Subcutaneous adipose tissue (tissue), 4 donors: Measurements from ENCODE around the gene TSPAN4. TPM values are rescaled to one million over a fixed set of nuclear protein-coding genes. Genes with fewer than 3 reads are reported as not detected.

ENCODE experiments used
- CTCF ChIP-seq: fragments of 450-650 bp; IDR thresholded peaks from one replicate; pipeline ENCODE4 v1.5.1; 2016; ENCODE audit warnings: low read depth, mild to moderate bottlenecking, control low read depth, antibody characterized with exemption, moderate library complexity
- total RNA-seq, 4 donors: library from RNA; depleted of rRNA; stranded (reverse); fragments of >200 nt; gene quantifications; one replicate each; pipeline ENCODE4 v1.1.0, GENCODE V29; 2016

TSPAN4 gene
- 100 to 1,000 TPM in 3 of 4 donors, 10 to 100 TPM in 1; 67.0 to 219 (median 185) TPM for total RNA-seq

GRCh38 chr11:842370-843002 is at the start of gene TSPAN4, which contains the start of gene POLR2L:
TSS of gene TSPAN4 (plus strand) at chr11:842852. CDS start at chr11:850305, 7,453 bp downstream.
TSS of gene POLR2L (minus strand) at chr11:842529. CDS start at chr11:842508, 21 bp downstream.
- no peak for TF ChIP-seq CTCF

- no peak for TF ChIP-seq CTCF
These were observed 49.8 kb upstream of the TSPAN4 start for GRCh38 chr11:792873-793272.

- TF ChIP-seq CTCF: no peak
These were observed 49.1 kb upstream of the TSPAN4 start for GRCh38 chr11:793556-793955.

GRCh38 chr11:794013-794765 is 48.5 kb upstream of the TSPAN4 start:
- TF ChIP-seq CTCF: no peak

- TF ChIP-seq CTCF: no peak
These were observed 47.7 kb upstream of the TSPAN4 start for GRCh38 chr11:794766-795633.

- TF ChIP-seq CTCF: no peak
These were observed 46.8 kb upstream of the TSPAN4 start for GRCh38 chr11:795634-796564.
